ENCODE measurements around the gene AADAC. TPM values are rescaled to one million over a fixed set of nuclear protein-coding genes. Genes with fewer than 3 reads are reported as not detected.
"Not testable (repeated sequence)": the region's sequence is repeated elsewhere in the genome, so short reads cannot be mapped to it uniquely, and the experiment has no call there.

Gene AADAC
- total RNA-seq, 4 donors from 2014 or later = 6.2 to 16.6 (median 10.7) TPM

GRCh38 chr3:151845306-151845905, 31.5 kb downstream of the AADAC start:
- TF ChIP-seq CTCF (IDR thresholded peaks at IDR 0.05) = no peak
- TF ChIP-seq POLR2A (IDR thresholded peaks at IDR 0.05) = no peak
- H3K4me3 ChIP-seq (ENCODE audit: low read depth, poor library complexity, severe bottlenecking) = no peak overlapping the region
- 72 to 78% methylated on average over 3 of the region's 3 CpGs for WGBS, 2 donors
- intact Hi-C loops (cut with DNase I; ENCODE audit: low total_unique reads) = no loop called here
- no peak for DNase-seq (ENCODE audit: low spot score in 2 of 2)

- 83 to 93% methylated on average over 2 of the region's 2 CpGs for WGBS, 2 donors
Measured at GRCh38 chr3:151850065-151850464, 36.1 kb downstream of the AADAC start.

GRCh38 chr3:151852074-151852811, 38.3 kb downstream of the AADAC start:
- 92 to 94% methylated on average over 10 to 11 of the region's 11 CpGs for whole genome bisulfite sequencing, 2 donors
- intact Hi-C loops (cut with DNase I; ENCODE audit: low total_unique reads) = no loop called here
- TF ChIP-seq POLR2A (IDR thresholded peaks at IDR 0.05) (no peak), CTCF (IDR thresholded peaks at IDR 0.05) (no peak)
- no peak overlapping the region for H3K4me3 ChIP-seq (ENCODE audit: low read depth, poor library complexity, severe bottlenecking)
- no peak for DNase-seq (ENCODE audit: low spot score in 2 of 2)

More at GRCh38 chr3:151850065-151850464, 36.1 kb downstream of the AADAC start:
- DNase-seq (ENCODE audit: low spot score in 2 of 2); H3K4me3 ChIP-seq (ENCODE audit: low read depth, poor library complexity, severe bottlenecking); intact Hi-C loops (cut with DNase I; ENCODE audit: low total_unique reads): not testable (repeated sequence)

- intact Hi-C loops (cut with DNase I; ENCODE audit: low total_unique reads) = no loop called here
Measured at GRCh38 chr3:151856118-151856517, 42.2 kb downstream of the AADAC start.

GRCh38 chr3:151856641-151857040, 42.7 kb downstream of the AADAC start:
- 91 to 97% methylated on average over 2 of the region's 2 CpGs for WGBS, 2 donors
- TF ChIP-seq CTCF (IDR thresholded peaks at IDR 0.05) (no peak), POLR2A (IDR thresholded peaks at IDR 0.05) (no peak)
- DNase-seq (ENCODE audit: low spot score in 2 of 2) = no peak
- H3K4me3 ChIP-seq (ENCODE audit: low read depth, poor library complexity, severe bottlenecking) = no peak overlapping the region
- intact Hi-C loops (cut with DNase I; ENCODE audit: low total_unique reads) = no loop called here

More at GRCh38 chr3:151856118-151856517, 42.2 kb downstream of the AADAC start:
- no peak overlapping the region for H3K4me3 ChIP-seq (ENCODE audit: low read depth, poor library complexity, severe bottlenecking)
- 66 to 81% methylated on average over 3 of the region's 3 CpGs for WGBS, 2 donors
- no peak for TF ChIP-seq POLR2A (IDR thresholded peaks at IDR 0.05)
- TF ChIP-seq CTCF (IDR thresholded peaks at IDR 0.05) = no peak
- no peak for DNase-seq (ENCODE audit: low spot score in 2 of 2)

- H3K4me3 ChIP-seq (ENCODE audit: low read depth, poor library complexity, severe bottlenecking) = no peak overlapping the region
- intact Hi-C loops (cut with DNase I; ENCODE audit: low total_unique reads) = no loop called here
- 61 to 70% methylated on average over 2 of the region's 2 CpGs for WGBS, 2 donors
- no peak for DNase-seq (ENCODE audit: low spot score in 2 of 2)
- TF ChIP-seq CTCF (IDR thresholded peaks at IDR 0.05) (no peak), POLR2A (IDR thresholded peaks at IDR 0.05) (no peak)
Measured at GRCh38 chr3:151859233-151859673, 45.3 kb downstream of the AADAC start.

Measured in lower leg skin (tissue), 4 donors.